Adrenal gland (tissue), 5 donors: Measurements from ENCODE around the gene PTPRJ.

Experiments
- CTCF ChIP-seq, 6 experiments: fragments of 450-650 bp in 4 of 6; fragments of 200-600 bp in 2 of 6; sonication (generic) in 1 of 6; IDR thresholded peaks; 1 replicate in 5 of 6; 2 replicates in 1 of 6; pipeline versions ENCODE4 v1.5.1 to v1.8.0; 2016 to 2021; ENCODE audit warnings: antibody characterized with exemption in 6 of 6, mild to moderate bottlenecking in 2 of 6, moderate library complexity in 1 of 6
- POLR2A ChIP-seq, 2 donors: fragments of 450-650 bp; IDR thresholded peaks; one replicate each; pipeline ENCODE4 v1.6.1; 2017; ENCODE audit warnings: antibody characterized with exemption in 2 of 2, mild to moderate bottlenecking in 2 of 2, moderate library complexity in 1 of 2
- donor health status: DM: no; HTN: no; CAD: no.

GRCh38 chr11:48054994-48055291, 74.6 kb downstream of the PTPRJ start:
- TF ChIP-seq POLR2A (IDR thresholded peaks at IDR 0.05) (no peak), CTCF (IDR thresholded peaks at IDR 0.05) (no peak)
